Suppressor macrophage (primary cell): ENCODE measurements around the gene LPIN3.
A peak's percentile ranks its signal among the peaks of the same experiment; 100 is the strongest.

Source experiments
- DNase-seq, 4 experiments: peaks; one replicate each; pipeline ENCODE4 v3.0.0-alpha.2; 2020 to 2022

LPIN3 gene

DNA sequence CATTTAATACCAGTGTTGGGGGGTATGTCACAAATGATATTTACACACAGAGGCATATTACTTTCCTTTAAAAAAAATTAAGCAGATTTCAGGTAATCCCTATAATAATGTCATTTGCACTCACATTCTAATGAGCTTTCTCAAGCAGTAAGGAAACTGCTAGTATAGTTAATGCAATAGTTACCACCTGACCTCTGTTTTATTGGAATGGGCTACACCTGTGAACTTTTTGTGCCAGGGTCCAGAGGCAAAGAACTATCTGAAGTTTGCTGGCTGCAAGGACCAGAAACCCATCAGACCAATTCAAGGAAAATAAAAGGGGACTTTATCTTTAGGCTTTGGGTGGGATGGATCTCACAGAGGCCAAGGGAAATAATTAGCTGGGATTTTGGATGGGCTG is 20.2 kb upstream of the LPIN3 start:
- no peak for DNase-seq

DNA sequence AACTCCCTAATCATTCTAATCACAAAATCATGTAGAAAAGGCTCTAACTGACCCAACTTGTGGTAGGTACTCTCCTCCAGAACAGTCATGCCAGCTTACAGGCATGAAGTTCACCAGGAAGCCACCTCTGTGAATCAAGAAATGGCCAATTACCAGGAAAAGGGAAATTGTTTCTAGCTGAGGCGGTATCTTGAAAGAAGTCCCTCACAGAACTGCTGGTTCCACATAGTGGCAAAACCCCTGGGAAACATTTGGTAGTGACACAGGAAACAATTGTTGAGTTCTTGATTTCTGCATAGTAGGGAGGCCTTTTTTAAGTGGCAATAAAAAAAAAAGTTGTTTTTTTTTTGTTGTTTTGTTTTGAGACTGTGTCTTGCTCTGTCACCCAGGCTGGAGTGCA is 19.6 kb upstream of the LPIN3 start:
- DNase-seq: peak; percentile 42 to 65 (median 54)

DNA sequence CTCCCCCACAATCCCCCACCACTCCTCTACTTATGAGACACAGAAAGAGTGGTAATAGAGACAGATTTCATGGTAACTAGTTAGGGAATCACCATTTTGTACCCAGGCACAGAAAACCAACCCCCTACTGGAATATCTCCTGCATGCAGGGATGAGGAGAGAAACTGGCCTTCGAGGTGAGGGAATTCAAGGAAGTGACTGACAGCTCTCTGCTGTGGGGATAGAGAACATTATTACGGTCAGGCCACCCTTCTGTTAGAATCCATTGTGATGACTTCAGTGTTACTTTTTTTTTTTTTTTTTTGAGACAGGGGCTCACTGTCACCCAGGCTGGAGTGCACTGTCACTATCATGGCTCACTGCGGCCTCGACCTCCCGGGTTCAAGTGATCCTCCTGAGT is 13.4 kb upstream of the LPIN3 start:
- no peak for DNase-seq

DNA sequence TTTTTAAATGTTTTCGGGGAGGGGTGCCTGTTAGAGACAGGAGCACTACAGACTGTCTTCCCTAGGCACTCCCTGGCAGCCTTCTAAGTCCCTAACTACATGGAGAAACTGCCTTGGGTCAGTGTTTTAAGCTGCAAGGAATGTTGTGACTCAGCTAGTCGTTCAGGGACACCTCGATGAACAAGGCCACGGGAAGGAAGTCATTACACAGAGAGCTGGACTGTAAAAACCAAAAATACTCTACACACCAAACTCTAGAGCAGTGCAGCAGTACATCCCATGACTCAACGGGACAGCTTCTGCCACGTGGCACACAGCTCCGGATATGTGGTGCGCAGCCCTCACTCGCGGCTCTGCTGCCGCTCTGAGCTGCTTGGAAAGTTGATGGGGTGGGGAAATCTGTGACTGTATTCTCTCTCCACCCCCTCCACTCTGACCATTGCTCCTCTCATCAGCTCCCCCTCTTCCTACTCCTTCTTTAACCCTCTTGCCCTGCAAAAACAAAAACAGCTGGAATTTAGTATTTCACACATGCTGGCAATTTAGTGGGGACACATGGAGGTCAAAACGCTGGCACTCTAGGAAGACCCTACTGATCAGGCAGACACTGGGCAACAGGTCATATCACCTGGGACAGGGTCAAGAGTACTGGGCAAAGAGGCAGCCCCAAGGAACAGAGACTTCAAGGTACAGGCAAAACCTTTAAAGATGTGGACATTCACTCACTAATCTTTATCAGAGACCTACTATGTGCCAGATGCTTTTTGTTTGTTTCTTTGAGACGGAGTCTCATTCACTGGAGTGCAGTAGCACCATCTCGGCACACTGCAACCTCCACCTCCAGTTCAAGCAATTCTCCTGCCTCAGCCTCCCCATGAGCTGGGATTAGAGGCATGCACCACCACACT is 10.9 kb upstream of the LPIN3 start:
- DNase-seq: peak; percentile 86 to 90 (median 88)

DNA sequence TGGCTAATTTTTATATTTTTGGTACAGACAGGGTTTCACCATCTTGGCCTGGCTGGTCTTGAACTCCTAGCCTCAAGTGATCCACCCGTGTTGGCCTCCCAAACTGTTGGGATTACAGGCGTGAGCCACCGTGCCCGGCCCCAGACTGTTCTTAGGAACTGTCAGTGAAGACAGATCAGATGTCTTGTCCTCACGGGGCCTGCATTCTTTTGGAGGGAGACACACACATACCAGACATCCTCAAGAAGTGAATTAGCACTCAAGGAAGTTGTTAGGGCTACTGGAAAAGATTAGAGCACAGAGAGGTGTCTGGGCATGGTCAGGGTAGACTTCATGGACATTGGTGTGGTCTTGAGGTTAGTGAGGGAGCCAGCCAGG is 10.3 kb upstream of the LPIN3 start:
- no peak for DNase-seq

DNA sequence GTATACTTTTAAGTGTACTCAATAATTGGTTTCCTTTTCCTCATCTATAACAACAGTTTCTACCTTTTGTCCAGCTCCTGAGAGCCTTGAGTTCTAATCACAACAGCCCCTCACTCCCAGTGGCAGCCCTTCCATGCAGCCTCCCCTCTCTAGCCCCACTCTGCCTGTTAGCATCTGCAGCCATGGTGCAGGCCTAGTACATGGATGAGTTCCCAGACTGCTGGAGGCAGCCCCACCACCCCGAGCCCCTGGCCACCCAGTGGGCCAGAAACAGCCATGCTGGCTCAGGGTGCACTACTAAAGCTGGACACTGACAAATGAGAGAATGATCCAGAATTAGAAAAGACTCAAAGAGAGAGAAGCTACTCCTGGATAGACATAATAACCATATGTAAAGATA is 9.7 kb upstream of the LPIN3 start:
- no peak for DNase-seq

DNA sequence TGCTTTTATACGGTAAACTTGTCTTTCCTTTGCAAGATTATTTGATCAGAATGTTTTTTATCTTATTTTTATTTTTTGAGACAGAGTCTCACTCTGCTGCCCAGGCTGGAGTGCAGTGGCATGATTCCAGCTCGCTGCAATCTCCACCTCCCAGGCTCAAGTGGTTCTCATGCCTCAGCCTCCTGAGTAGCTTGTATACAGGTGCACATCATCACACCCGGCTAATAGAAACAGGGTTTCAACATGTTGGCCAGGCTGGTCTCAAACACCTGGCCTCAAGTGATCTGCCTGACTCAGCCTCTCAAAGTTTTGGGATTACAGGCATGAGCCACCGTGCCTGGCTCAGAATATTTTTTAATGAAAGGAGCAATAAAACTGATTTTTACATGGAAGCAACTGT is 8.9 kb upstream of the LPIN3 start:
- no peak for DNase-seq

DNA sequence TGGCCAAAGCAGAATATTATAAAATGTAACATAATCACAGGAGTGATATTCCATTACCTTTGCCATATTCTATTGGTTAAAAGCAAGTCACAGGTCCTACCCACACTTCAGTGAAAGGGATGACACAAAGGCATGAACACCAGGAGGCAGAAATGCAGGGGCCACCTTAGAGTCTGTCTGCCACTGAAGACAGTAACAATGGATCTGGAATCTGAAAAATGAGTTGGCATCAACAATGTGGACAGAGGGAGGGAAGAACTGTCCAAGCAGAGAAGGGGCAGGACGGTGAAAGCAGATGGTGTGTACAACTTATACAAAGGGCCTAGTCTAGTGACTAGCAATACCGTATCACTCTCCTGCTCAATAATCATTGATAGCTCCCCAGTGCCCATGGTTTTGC is 6.6 kb upstream of the LPIN3 start:
- no peak for DNase-seq

DNA sequence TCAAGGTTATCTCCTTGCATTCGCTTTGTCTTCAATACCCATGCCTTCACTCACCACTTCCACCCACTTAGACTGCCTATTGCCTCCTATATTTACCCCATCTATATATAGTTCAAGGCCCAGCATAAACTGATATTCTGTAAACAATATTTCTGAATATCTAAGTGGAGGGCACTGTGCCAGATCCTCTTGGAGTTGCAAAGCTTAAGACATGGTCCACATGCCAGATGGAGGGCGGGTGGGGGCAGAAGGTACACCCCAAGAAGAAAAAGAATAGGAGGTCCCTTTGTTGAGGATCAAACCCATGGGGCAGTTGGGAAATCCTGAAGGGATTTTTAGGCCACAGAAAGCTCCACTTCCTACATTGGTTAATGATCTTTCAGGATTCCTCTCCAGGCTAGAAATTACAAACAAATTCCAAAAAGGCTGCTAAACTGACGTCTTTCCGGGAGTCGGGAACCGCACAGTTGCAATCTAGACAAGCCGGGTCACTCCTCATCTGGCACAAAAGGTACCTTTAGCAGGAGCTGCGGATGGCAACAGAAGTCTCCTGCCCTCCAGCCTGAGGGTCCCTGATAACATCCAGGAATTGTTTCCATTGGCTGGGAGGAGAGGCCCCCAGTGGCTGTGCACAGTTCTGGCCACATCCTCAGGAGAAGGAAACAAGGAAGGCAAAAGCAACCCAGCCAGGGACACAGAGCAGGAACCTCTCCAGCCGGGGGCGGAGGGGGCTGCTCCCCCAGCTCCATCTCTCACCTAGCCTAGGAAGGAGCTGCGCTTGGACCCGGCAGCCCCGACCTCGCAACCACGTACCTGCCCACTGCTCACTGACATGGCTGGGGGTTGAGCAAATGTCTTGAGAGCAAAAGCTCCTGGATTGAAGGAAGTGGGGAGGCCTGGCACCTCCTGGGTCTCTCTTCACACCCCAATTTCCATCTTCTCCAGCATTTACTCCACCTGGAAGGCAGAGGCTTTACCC is 5.9 kb upstream of the LPIN3 start:
- no peak for DNase-seq

DNA sequence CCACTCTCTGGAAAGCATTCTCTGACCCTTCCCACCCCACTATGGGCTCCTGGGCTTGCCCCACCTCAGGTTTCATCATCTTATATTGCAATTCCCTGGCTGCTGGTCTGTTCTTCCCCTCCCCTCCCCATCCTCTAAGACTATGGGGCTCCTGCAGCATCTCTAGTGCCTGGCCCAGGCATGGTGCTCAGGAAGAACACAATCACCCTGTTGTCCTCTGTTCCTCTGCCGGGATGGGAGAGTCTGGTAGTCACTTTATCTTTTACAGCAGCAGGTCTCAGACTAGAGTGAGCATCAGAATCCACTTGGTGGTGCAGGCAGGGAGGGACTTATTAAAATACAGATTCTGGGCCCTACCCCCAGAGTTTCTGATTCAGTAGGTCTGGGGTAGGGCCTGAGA is 5.0 kb upstream of the LPIN3 start:
- DNase-seq: no peak

DNA sequence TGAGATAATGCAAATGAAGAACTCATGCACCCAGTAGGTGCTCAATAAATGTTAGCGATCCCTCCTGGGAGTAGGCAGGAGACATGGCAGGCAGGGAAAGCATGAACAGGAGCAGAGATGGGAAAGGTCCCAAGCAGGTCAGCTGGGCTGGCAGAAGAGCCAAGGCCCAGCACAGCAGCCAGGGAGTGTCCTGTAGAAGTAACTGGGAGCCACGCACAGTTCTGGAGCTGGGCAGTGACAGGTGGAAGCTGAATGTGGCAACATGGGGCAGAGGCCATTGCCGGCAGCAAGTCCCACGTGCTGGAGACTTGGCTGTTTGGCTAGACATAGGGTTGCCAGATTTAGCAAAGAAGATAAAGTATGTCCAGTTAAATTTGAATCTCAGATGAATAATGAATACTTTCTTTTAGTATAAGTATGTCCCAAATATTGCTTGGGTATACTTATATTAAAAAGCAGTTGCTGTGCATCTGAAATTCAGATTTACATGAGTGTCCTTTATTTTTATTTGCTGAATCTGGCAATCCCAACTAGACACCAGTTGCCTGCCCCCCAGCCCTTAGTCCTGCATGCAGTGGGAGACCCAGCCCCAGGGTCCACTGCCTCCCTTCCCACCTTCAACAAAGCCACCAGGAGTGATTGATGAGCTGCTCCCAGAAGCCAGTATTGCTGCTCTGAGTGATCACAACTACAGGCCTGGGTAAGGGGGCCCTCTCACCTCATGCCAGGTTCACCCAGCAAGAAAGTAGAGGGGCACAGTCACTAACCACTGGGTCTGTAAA is 3.7 kb upstream of the LPIN3 start:
- DNase-seq: no peak

DNA sequence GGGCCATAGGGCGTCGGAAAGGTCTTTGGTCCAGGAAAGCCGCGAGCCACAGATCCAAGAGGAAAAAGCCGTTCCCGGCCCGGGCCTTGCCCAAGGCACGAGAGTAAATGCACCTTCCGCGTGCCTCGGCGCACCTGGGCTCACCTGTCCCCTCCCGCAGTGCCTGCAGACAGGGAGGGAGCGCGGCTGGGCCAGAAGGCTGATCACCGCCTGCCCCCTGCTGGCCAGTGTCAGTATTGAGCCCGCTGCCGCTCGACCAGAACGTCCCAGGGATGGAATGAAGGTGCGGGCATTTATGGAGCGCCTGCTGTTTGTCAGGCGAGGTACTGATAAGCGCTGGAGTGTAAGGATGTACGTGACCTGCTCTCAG is 679 bp upstream of the LPIN3 start:
- peak; percentile 75 to 89 (median 84) for DNase-seq

DNA sequence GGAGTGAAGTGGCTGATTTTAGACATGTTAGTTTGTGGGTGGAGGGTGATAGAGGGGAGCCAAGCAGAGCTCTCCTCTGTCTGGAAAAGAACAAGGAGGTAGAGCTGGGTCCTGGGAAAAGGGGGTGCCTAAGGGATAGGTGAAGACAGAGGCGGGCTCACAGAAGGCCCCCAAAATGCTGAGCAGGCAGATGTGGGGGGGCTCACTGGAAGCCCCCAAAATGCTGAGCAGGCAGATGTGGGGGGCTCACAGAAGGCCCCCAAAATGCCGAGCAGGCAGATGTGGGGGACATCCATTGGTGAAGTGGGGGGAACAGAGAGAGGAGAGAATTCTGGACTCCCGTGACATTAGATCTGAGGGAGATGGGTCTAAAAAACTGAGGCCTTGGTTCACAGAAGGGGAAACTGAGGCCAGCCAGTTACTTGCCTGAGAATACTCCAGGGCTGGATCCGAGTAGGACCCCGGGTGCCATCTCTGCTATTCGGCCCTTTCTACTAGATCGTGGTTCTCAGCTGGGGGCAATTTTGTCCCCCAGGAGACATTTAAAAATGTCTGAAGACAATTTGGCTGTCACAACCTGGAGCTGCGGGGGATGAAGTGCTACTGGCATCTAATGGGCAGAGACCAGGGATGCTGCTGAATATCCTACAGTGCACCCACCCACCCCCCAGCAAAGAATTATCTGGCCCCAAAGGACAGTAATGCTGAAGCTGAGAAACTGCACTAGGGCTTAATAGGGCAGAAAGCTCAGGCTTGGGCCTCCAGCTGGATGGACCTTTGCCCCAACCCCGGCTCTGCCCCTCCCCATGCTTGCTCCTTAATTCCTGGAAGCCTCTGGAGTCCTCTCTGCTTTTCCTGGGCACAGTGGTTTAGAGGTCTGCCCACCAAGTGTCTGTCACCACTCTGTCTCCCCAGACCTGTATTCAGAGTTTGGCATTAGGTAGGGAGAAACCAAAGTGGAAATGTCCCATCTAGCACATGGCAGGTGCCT is 2.1 kb downstream of the LPIN3 start:
- no peak for DNase-seq

DNA sequence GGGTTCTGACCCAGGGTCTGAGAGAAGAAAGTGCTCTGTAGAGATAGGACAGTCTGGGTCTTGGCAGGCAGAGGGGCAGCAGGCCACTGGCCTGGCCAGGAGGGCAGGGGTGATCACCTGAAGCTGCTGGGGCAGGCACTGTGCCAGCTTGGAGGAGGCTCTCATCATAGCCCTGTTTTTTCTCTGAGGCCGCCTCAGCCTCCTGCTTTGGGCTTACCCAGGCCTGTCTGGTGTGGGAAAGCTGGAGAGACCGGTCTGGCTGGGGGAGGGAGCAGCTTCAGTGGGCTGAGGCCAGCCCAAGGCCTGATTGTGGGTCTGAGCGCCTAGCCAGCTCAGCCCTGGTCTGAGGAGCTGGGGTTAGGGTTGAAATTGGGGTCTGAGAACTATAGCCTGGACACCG is 3.9 kb downstream of the LPIN3 start:
- no peak for DNase-seq

DNA sequence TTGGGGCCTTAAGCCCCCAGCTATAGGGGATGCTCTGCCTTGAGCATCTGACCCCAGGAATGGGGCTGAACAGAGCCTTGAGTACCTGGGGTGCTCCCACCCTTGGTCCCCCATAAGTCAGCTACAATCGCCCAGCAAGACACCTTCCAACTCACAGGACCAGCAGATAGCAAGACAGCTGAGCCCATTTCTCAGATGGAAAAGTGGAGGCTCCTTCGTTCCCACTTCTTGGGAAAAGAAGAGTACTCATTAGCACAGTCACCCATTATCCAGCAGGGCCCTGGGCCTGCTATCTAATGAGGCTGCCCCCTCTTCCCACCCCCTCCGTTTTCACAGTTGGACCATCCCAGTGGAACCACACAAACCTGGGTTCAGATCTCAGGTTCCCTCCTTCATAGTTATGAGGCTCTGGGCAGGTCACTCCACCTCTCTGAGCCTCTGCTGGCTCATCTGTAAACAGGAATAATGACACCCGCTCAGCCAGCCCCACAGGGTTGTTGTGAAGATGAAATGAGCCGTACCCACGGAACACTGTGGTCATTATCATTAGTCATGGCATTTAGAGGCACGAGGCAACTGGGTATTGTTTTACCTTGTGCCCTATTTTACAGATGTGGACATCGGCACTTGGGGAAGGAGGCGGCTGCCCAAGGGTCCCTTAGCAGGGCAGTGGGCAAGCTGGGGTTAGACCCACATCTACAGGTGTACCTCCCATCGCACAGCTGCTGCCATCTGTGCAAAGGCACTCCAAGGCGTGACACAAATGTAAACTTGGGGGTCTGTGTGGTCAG is 4.5 kb downstream of the LPIN3 start:
- DNase-seq: no peak

DNA sequence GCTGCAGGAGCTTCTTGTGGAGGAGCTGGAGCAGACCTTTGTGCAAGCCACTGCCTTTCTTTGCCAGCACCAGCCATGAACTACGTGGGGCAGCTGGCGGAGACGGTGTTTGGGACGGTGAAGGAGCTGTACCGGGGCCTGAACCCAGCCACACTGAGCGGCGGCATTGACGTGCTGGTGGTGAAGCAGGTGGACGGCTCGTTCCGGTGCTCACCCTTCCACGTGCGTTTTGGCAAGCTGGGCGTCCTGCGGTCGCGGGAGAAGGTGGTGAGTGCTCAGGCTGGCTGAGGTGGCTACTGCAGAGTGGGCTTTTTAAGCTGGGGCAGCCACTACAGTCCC is 5.1 kb downstream of the LPIN3 start:
- no peak for DNase-seq

DNA sequence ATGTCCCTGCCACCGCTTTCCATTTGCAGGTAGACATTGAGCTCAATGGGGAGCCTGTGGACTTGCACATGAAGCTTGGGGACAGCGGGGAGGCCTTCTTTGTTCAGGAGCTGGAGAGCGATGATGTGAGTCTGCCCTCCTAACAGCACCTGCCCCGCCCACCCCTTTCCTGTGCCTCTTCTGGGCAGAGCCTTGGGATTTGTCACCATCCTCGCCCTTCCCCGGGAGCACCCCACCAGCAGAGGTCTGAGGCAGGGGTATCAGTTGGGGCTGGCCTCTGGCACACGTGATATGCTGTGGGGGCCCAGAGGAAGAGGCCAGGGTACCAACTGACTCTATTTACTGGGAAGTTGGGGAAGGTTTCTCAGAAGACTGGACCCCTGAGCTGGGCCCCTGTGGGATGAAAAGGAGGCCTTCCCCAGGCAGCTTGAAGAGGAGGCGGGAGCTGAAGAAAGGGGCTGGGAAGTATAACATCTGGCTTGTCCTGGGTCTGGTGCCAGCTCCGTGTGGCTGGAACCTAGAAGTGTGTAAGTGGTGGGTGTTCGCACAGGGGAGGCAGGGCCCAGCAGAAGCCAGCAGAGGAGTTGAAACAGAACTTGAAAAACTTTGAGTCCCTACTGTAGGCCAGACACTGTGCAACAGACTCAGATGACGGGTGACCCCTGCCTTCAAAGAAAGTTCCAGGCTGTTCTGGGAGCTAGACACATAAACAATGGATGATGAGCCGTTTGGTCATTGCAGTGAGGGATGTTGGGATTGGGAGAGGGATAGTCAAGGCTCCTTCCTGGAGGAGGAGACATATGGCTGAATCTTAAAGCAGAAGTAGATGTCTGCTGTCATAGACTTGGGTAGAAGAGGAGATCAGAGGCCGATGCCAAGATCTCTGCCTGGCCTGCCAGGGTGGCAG is 7.2 kb downstream of the LPIN3 start:
- DNase-seq: no peak

DNA sequence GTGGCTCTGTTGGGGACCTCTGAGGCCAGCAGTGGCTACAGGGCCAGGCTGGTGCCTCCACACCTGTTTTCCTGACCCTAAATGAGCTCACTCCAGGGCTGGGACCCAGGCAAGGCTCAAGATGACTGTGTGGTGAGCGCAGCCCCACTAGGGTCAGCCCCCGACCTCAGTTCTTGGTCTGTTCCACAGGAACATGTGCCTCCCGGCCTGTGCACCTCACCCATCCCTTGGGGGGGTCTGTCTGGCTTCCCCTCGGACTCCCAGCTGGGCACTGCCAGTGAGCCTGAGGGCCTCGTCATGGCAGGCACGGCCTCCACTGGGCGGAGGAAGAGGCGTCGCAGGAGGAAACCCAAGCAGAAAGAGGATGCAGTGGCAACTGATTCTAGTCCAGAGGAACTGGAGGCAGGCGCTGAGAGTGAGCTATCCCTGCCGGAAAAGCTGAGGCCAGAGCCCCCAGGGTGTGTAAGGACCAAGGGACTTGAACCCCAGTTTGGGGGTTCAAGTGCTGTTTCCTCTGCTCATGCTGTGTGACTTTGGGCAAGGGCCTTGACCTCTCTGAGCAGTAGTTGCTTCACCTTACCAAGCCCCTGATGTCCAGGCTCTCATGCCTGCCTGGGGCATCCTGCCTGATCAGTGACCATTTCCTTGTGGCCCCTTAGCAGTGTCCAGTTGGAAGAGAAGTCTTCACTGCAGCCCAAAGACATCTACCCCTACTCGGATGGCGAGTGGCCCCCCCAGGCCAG is 8.0 kb downstream of the LPIN3 start:
- DNase-seq: no peak

DNA sequence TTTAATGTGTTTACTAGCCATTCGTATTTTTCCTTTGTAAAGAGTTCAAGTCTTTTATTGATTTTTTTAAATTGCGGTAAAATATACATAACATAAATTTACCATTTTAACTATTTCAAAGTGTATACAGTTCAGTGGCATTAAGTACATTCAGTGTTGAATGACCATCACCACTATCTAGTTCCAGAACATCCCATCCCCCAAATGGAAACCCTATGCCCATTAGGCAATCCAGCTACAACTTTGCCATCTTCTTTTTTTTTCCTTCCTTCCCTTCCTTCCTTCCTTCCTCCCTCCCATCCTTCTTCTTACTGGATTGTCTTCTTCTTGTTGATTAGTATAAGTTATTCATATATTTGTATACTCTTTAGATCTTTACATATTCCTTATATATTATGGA is 8.6 kb downstream of the LPIN3 start:
- no peak for DNase-seq
